Neuronal stem cell (in vitro differentiated cells): ENCODE measurements around the gene CNTNAP2.

Source experiments
- DNase-seq: peaks from one replicate; pipeline ENCODE4 v3.0.0-alpha.2; 2013; ENCODE audit warnings: low spot score
- H2AFZ ChIP-seq: one replicate; pipeline ENCODE4 v1.6.1; 2013; ENCODE audit warnings: mild to moderate bottlenecking, low read length, inconsistent platforms
- H2AK5ac ChIP-seq: 2 replicates; pipeline ENCODE4 v1.6.1; 2013; ENCODE audit warnings: low read depth, mild to moderate bottlenecking, inconsistent platforms, low read length, moderate library complexity, mixed read lengths
- H2BK120ac ChIP-seq: 2 replicates; pipeline ENCODE4 v1.6.1; 2013; ENCODE audit warnings: low read depth, mild to moderate bottlenecking, inconsistent platforms, low read length, moderate library complexity, mixed read lengths
- H2BK12ac ChIP-seq: one replicate; pipeline ENCODE4 v1.6.1; 2013; ENCODE audit warnings: low read length, inconsistent platforms
- H2BK15ac ChIP-seq: 2 replicates; pipeline ENCODE4 v1.6.1; 2013; ENCODE audit warnings: mild to moderate bottlenecking, low read length, inconsistent platforms, mixed read lengths
- H2BK5ac ChIP-seq: one replicate; pipeline ENCODE4 v1.6.1; 2013; ENCODE audit warnings: inconsistent platforms, mild to moderate bottlenecking, low read length, moderate library complexity
- H3K14ac ChIP-seq: one replicate; pipeline ENCODE4 v1.6.1; 2013; ENCODE audit warnings: low read length, inconsistent platforms
- H3K18ac ChIP-seq: 2 replicates; pipeline ENCODE4 v1.6.1; 2013; ENCODE audit warnings: low read length, inconsistent platforms
- H3K23ac ChIP-seq: 2 replicates; pipeline ENCODE4 v1.6.1; 2013; ENCODE audit warnings: low read depth, mild to moderate bottlenecking, mixed read lengths, low read length, inconsistent platforms; ENCODE audit not compliant: poor library complexity
- H3K27ac ChIP-seq: replicated peaks from 3 replicates; pipeline ENCODE4 v1.5.1; 2013; ENCODE audit warnings: low read length, inconsistent platforms
- H3K27me3 ChIP-seq, 3 experiments: 2 replicates each; pipeline ENCODE4 v1.6.1; 2013; ENCODE audit warnings: low read length in 3 of 3, mild to moderate bottlenecking in 2 of 3, inconsistent platforms in 1 of 3, low read depth in 1 of 3, mixed read lengths in 1 of 3, moderate library complexity in 1 of 3; ENCODE audit not compliant: control insufficient read depth in 3 of 3, insufficient read depth in 3 of 3
- H3K36me3 ChIP-seq, 2 donors: replicated peaks in 1 of 2; 2 replicates each; pipeline ENCODE4 v1.6.1; 2013; ENCODE audit warnings: low read length in 2 of 2; ENCODE audit not compliant: control insufficient read depth in 2 of 2, insufficient read depth in 2 of 2
- H3K4ac ChIP-seq: 2 replicates; pipeline ENCODE4 v1.6.1; 2013; ENCODE audit warnings: inconsistent platforms, mild to moderate bottlenecking, low read length, moderate library complexity
- H3K4me1 ChIP-seq, 2 donors: 1 replicate in 1 of 2; 2 replicates in 1 of 2; pipeline ENCODE4 v1.6.1; 2013; ENCODE audit warnings: low read length in 2 of 2, low read depth in 1 of 2; ENCODE audit not compliant: control insufficient read depth in 2 of 2, insufficient read depth in 1 of 2
- H3K4me2 ChIP-seq: one replicate; pipeline ENCODE4 v1.6.1; 2013; ENCODE audit warnings: mild to moderate bottlenecking, low read length, inconsistent platforms; ENCODE audit not compliant: insufficient read depth, poor library complexity, severe bottlenecking
- H3K4me3 ChIP-seq, 2 donors: 2 replicates each; pipeline ENCODE4 v1.5.1; 2013; ENCODE audit warnings: low read length in 2 of 2, mild to moderate bottlenecking in 2 of 2, inconsistent platforms in 1 of 2, moderate library complexity in 1 of 2
- H3K79me1 ChIP-seq: one replicate; pipeline ENCODE4 v1.6.1; 2013; ENCODE audit warnings: low read depth, mild to moderate bottlenecking, inconsistent platforms, low read length, moderate library complexity
- H3K9ac ChIP-seq: one replicate; pipeline ENCODE4 v1.6.1; 2013; ENCODE audit warnings: mild to moderate bottlenecking, low read depth, low read length, inconsistent platforms; ENCODE audit not compliant: poor library complexity
- H3K9me3 ChIP-seq, 2 donors: replicated peaks in 1 of 2; 2 replicates each; pipeline versions ENCODE3 to v1.6.1; 2013; ENCODE audit warnings: low read length in 2 of 2, mild to moderate bottlenecking in 2 of 2, inconsistent platforms in 1 of 2, low read depth in 1 of 2, mixed read lengths in 1 of 2, moderate library complexity in 1 of 2; ENCODE audit not compliant: control insufficient read depth in 2 of 2, insufficient read depth in 1 of 2
- H4K8ac ChIP-seq: one replicate; pipeline ENCODE4 v1.6.1; 2013; ENCODE audit warnings: low read depth, mild to moderate bottlenecking, inconsistent platforms, low read length, moderate library complexity
- H4K91ac ChIP-seq: one replicate; pipeline ENCODE4 v1.6.1; 2013; ENCODE audit warnings: low read length, low read depth, mild to moderate bottlenecking, inconsistent platforms; ENCODE audit not compliant: poor library complexity
- WGBS, 2 donors: extraction: QIAGEN DNeasy Blood & Tissue Kit; methylation state at CpG; one replicate each; pipeline ENCODE4 v1.1.7; 2013; ENCODE audit warnings: missing lambda C conversion rate in 2 of 2, mixed read lengths in 1 of 2; ENCODE audit not compliant: insufficient read length in 2 of 2, insufficient replicate concordance in 1 of 2; ENCODE audit errors: extremely low coverage in 2 of 2; 5-methylcytosine and 5-hydroxymethylcytosine counted together

The CNTNAP2 gene

DNA sequence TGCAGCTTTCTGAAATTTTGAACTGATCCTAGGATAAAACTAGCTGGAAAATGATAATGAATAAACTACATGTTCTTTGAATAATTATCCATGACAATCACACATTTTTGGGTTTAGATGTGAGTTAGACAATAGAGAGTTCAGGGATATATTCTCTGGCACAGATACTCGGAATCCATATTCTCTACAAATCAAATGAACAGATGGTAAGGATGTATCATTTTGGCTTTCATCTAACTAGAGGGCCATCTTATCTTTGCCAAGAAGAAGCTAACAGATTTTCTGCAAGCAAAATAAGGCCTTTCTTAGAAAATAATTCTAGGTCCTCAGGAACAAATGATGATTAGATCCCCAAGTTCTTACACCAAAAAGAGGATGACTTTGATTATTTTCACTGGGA lies 2118.1 kb downstream of the CNTNAP2 start:
- no CpG with 5 or more reads among the region's 1 CpG for WGBS, 2 donors
- no peaks in the 10 kb centered on the region for H3K9me3 ChIP-seq
- H3K18ac ChIP-seq, result no peak overlapping the region
- no peak overlapping the region for H3K4me3 ChIP-seq
- H2AK5ac ChIP-seq, result no peak overlapping the region
- peaks cover 0 to 2% of the 10 kb centered on the region in 2 donors for H3K4me1 ChIP-seq
- no peak overlapping the region for H2BK120ac ChIP-seq
- no peak overlapping the region for H2BK15ac ChIP-seq
- H4K8ac ChIP-seq, result no peak overlapping the region
- no peaks in the 10 kb centered on the region for H3K79me1 ChIP-seq
- no peak overlapping the region for H3K9ac ChIP-seq
- H3K4ac ChIP-seq, result no peak overlapping the region
- H3K36me3 ChIP-seq, result no peaks in the 10 kb centered on the region
- no peak overlapping the region for H2AFZ ChIP-seq
- H2BK5ac ChIP-seq, result no peak overlapping the region
- H3K27me3 ChIP-seq, result no peaks in the 10 kb centered on the region
- no peak overlapping the region for H3K27ac ChIP-seq
- H3K23ac ChIP-seq, result no peak overlapping the region
- H2BK12ac ChIP-seq, result no peak overlapping the region
- no peak overlapping the region for H4K91ac ChIP-seq
- no peak overlapping the region for H3K4me2 ChIP-seq
- H3K14ac ChIP-seq, result no peak overlapping the region
- DNase-seq, result no peak

DNA sequence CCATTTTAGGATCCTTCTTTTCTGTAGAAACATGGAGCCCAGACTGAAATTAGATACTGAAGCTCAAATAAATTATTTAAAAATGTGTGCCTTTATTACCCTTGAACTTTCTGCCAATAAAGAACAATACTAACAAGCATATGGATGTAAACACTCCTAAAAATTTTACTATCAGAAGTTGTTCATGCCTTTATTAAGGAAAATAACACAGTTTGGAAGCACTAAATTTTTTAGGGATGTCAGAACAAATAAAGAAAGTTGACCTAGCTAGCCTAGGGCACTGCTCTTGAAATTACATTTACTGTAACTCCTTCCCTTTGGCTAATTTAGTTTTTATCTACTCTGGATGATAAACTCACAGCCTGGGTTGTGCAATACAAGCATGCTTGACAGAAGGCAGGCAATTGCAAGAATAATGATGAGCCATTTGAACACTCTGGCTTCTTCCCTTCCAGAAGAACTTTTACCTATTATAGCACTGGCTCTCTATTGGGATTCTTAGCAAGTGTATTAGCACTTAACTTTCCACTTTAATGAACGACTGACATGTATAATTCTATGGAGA lies 2122.2 kb downstream of the CNTNAP2 start:
- no peaks in the 10 kb centered on the region for H3K79me1 ChIP-seq
- H3K27me3 ChIP-seq, result no peaks in the 10 kb centered on the region
- no peak overlapping the region for H3K23ac ChIP-seq
- no peak overlapping the region for H3K4ac ChIP-seq
- no CpG with 5 or more reads among the region's 1 CpG for WGBS, 2 donors
- no peak overlapping the region for H3K14ac ChIP-seq
- no peak overlapping the region for H3K4me2 ChIP-seq
- H3K36me3 ChIP-seq, result no peaks in the 10 kb centered on the region
- H2BK120ac ChIP-seq, result no peak overlapping the region
- no peak for DNase-seq
- no peaks in the 10 kb centered on the region for H3K4me1 ChIP-seq
- H2BK12ac ChIP-seq, result no peak overlapping the region
- H2AK5ac ChIP-seq, result no peak overlapping the region
- no peak overlapping the region for H2AFZ ChIP-seq
- no peak overlapping the region for H2BK15ac ChIP-seq
- no peak overlapping the region for H3K4me3 ChIP-seq
- H3K27ac ChIP-seq, result no peak overlapping the region
- H2BK5ac ChIP-seq, result no peak overlapping the region
- no peak overlapping the region for H3K9ac ChIP-seq
- H4K8ac ChIP-seq, result no peak overlapping the region
- no peak overlapping the region for H3K18ac ChIP-seq
- H3K9me3 ChIP-seq, result no peaks in the 10 kb centered on the region
- no peak overlapping the region for H4K91ac ChIP-seq

GRCh38 chr7:148241700-148242293 lies 2125.2 kb downstream of the CNTNAP2 start:
- Histone ChIP-seq H3K4ac (no peak overlapping the region), H3K4me1 (no peaks in the 10 kb centered on the region), H4K91ac (no peak overlapping the region), H3K79me1 (no peaks in the 10 kb centered on the region), H3K4me3 (no peak overlapping the region), H2BK12ac (no peak overlapping the region), H3K23ac (no peak overlapping the region), H3K9ac (no peak overlapping the region), H2AK5ac (no peak overlapping the region), H3K14ac (no peak overlapping the region), H2BK15ac (no peak overlapping the region), H3K4me2 (no peak overlapping the region), H3K27me3 (no peaks in the 10 kb centered on the region), H2AFZ (no peak overlapping the region), H2BK5ac (no peak overlapping the region), H2BK120ac (no peak overlapping the region), H4K8ac (no peak overlapping the region), H3K9me3 (no peaks in the 10 kb centered on the region), H3K18ac (no peak overlapping the region), H3K27ac (no peak overlapping the region), H3K36me3 (no peaks in the 10 kb centered on the region)
- no peak for DNase-seq
- no CpG with 5 or more reads among the region's 3 CpGs for WGBS, 2 donors

DNA sequence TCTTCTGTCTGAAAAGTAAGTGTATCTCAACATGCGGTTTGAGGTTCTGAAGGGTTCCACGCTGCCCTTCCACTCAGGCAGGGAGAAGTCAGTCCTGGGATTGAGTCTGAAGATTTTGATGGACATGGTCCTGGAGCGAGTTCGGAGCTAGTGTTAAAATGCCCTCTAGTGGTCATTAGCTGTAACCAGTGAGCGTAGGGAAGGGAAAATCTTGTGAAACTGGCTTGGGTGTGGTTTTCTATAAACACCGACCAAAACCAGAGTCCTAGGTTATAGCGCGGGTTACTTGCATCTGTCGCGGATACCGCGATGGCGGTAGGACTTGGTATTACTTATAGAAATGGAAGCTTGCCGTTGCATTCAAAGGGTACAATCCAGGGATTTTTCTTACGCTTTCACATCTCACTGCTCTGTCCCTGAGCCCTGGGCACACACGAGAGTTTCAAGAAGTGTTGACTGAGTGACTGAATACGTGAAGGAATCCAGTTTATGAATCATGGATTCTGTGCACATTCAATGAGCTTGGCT lies 2125.8 kb downstream of the CNTNAP2 start:
- Histone ChIP-seq H2BK120ac (no peak overlapping the region), H2BK5ac (no peak overlapping the region), H3K4me2 (no peak overlapping the region), H3K79me1 (no peaks in the 10 kb centered on the region), H2BK15ac (no peak overlapping the region), H3K4me1 (no peaks in the 10 kb centered on the region), H3K23ac (no peak overlapping the region), H2BK12ac (no peak overlapping the region), H4K8ac (no peak overlapping the region), H4K91ac (no peak overlapping the region), H3K27me3 (no peaks in the 10 kb centered on the region), H3K9ac (no peak overlapping the region), H3K36me3 (no peaks in the 10 kb centered on the region), H3K14ac (no peak overlapping the region), H3K18ac (no peak overlapping the region), H3K9me3 (no peaks in the 10 kb centered on the region), H3K27ac (no peak overlapping the region), H3K4me3 (no peak overlapping the region), H2AK5ac (no peak overlapping the region), H2AFZ (no peak overlapping the region), H3K4ac (no peak overlapping the region)
- no CpG with 5 or more reads among the region's 17 CpGs for WGBS, 2 donors
- DNase-seq, result peak; percentile 48
